ENCODE data around the gene CNN1.
A peak's percentile ranks its signal among the peaks of the same experiment; 100 is the strongest.

Gene CNN1

GRCh38 chr19:11535792-11536595 lies 2.7 kb upstream of the CNN1 start:
- Histone ChIP-seq H3F3A (ENCODE audit: insufficient read depth) (peaks cover 8% of the 10 kb centered on the region; the same call in 1 of the 2 replicates), H3K27me3 (ENCODE audit: low read length) (no peaks in the 10 kb centered on the region), H3K9me2 (replicated peaks; ENCODE audit: insufficient read depth, low read length) (no peaks in the 10 kb centered on the region), H3K9me3 (ENCODE audit: insufficient read depth, low read length) (no peaks in the 10 kb centered on the region), H3K36me3 (ENCODE audit: low read length) (no peaks in the 10 kb centered on the region), H3K4me3 (ENCODE audit: insufficient read depth, low read length, poor library complexity, severe bottlenecking) (peak overlapping the region; percentile 52), H3K79me2 (ENCODE audit: insufficient read depth, low read length) (no peaks in the 10 kb centered on the region), H3K9ac (ENCODE audit: low read length) (peak overlapping the region; percentile 45), H4K20me1 (ENCODE audit: low read depth, low read length) (no peaks in the 10 kb centered on the region), H3K27ac (ENCODE audit: low read depth, low read length) (peak overlapping the region; percentile 26; the same call in 1 of the 2 replicates), H3K4me2 (ENCODE audit: low read depth, low read length, poor library complexity, severe bottlenecking) (peak overlapping the region; percentile 66), H2AFZ (ENCODE audit: low read depth, low read length, severe bottlenecking) (peak overlapping the region; percentile 89)
- TF ChIP-seq CTCF (IDR thresholded peaks at IDR 0.05; ENCODE audit: insufficient read depth, low read length, poor library complexity, severe bottlenecking) (peak; percentile 85), EZH2phosphoT487 (conservative IDR thresholded peaks at IDR 0.05; ENCODE audit: low read length) (no peak)

- Histone ChIP-seq H3K9me2 (replicated peaks; ENCODE audit: insufficient read depth, low read length) (no peaks in the 10 kb centered on the region), H3K4me2 (ENCODE audit: low read depth, low read length, poor library complexity, severe bottlenecking) (no peak overlapping the region), H4K20me1 (ENCODE audit: low read depth, low read length) (no peaks in the 10 kb centered on the region), H3K36me3 (ENCODE audit: low read length) (no peaks in the 10 kb centered on the region), H3K9me3 (ENCODE audit: insufficient read depth, low read length) (no peaks in the 10 kb centered on the region), H2AFZ (ENCODE audit: low read depth, low read length, severe bottlenecking) (no peak overlapping the region), H3K79me2 (ENCODE audit: insufficient read depth, low read length) (no peaks in the 10 kb centered on the region), H3K27ac (ENCODE audit: low read depth, low read length) (no peak overlapping the region), H3F3A (ENCODE audit: insufficient read depth) (peaks cover 3% of the 10 kb centered on the region; the same call in 1 of the 2 replicates), H3K4me3 (ENCODE audit: insufficient read depth, low read length, poor library complexity, severe bottlenecking) (no peak overlapping the region), H3K27me3 (ENCODE audit: low read length) (no peaks in the 10 kb centered on the region), H3K9ac (ENCODE audit: low read length) (no peak overlapping the region)
- TF ChIP-seq CTCF (IDR thresholded peaks at IDR 0.05; ENCODE audit: insufficient read depth, low read length, poor library complexity, severe bottlenecking) (no peak), EZH2phosphoT487 (conservative IDR thresholded peaks at IDR 0.05; ENCODE audit: low read length) (no peak)
These were observed 1.1 kb downstream of the CNN1 start for GRCh38 chr19:11539495-11540365.

- TF ChIP-seq CTCF (IDR thresholded peaks at IDR 0.05; ENCODE audit: insufficient read depth, low read length, poor library complexity, severe bottlenecking) (no peak), EZH2phosphoT487 (conservative IDR thresholded peaks at IDR 0.05; ENCODE audit: low read length) (no peak)
- no peaks in the 10 kb centered on the region for H3F3A ChIP-seq (ENCODE audit: insufficient read depth)
- H3K27me3 ChIP-seq (ENCODE audit: low read length) = no peaks in the 10 kb centered on the region
- no peak overlapping the region for H2AFZ ChIP-seq (ENCODE audit: low read depth, low read length, severe bottlenecking)
- no peak overlapping the region for H3K4me2 ChIP-seq (ENCODE audit: low read depth, low read length, poor library complexity, severe bottlenecking)
- no peaks in the 10 kb centered on the region for H3K9me3 ChIP-seq (ENCODE audit: insufficient read depth, low read length)
- H4K20me1 ChIP-seq (ENCODE audit: low read depth, low read length) = no peaks in the 10 kb centered on the region
- H3K9me2 ChIP-seq (replicated peaks; ENCODE audit: insufficient read depth, low read length) = no peaks in the 10 kb centered on the region
- no peaks in the 10 kb centered on the region for H3K79me2 ChIP-seq (ENCODE audit: insufficient read depth, low read length)
- H3K36me3 ChIP-seq (ENCODE audit: low read length) = no peaks in the 10 kb centered on the region
- no peak overlapping the region for H3K27ac ChIP-seq (ENCODE audit: low read depth, low read length)
- no peak overlapping the region for H3K9ac ChIP-seq (ENCODE audit: low read length)
- no peak overlapping the region for H3K4me3 ChIP-seq (ENCODE audit: insufficient read depth, low read length, poor library complexity, severe bottlenecking)
These were observed 2.0 kb downstream of the CNN1 start for GRCh38 chr19:11540645-11541044.
